NCI-H2196 treated with DMSO at 0.1 percent for 48 hours (cell line): ENCODE measurements around the gene MMP24.

Experiments
- DNase-seq: peaks from one replicate; lab custom pipeline; 2025; ENCODE audit not compliant: unreplicated experiment; lab: John Stamatoyannopoulos, UW

MMP24 gene

DNA sequence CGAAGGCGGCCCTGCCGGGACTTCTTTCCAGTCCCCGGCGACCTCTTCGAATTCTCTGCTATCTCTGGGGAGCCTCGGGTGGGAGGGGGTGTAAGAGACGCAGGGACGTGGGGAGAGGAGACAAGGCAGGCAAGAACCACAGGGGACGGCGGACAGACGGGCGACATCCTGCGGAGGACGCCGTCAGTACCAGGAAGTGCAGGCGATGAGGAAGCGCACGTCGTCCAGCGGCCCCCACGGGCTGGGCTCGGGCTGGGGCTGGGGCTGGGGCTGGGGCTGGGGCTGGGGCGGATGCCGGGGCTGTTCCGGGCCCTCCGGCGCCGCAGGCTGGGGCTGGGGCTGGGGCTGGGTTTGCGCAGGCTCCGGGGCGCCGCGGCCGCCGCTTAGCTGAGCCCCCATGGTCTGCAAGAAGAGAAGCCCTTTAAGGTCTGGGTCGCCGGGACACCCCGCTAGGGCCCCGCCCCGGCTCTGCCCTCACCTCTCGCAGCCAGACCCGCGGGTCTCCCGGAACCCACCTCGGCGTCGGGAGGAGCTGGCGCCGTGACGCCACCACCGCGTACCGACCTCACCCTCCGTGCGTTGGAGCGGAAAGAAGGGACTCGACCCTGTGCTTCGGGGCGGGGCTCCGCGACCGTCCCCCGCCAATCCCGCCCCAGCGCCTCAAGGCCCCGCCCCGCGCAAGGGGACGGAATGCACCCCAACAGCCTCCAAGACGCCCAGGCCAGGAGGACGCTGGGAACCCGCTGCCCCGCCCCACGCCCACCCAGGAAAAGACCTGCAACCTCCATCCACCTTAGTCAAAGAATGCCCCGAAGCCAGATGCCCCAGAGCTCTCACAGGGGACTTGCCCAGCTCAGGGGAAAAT, 51.3 kb downstream of the MMP24 start, which contains the start of gene MMP24OS:
MMP24OS (minus strand) TSS at position 592 of the 865 bp plus-strand sequence; CDS start at position 399, 193 bp downstream.
- peak; percentile 84 for DNase-seq

DNA sequence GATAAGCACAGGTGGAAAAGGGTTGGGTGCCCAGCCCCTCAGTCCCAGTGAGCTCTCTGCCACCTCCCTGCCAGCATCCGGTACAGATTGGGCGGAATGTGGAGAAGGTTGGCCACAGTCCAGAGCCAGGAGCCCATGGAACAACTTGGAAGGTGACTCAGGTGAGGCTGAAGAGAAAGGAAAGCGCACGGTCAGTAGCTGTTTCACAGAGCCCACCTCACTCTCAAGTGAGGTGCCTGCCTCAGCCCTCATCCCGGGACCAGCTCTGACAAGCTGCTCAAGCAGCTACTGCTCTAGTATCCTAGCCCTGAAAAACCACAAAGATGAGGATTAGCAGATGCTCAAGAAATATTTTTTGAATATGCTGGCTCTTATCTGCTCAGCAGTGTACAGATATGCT, 52.5 kb downstream of the MMP24 start:
- no peak for DNase-seq

DNA sequence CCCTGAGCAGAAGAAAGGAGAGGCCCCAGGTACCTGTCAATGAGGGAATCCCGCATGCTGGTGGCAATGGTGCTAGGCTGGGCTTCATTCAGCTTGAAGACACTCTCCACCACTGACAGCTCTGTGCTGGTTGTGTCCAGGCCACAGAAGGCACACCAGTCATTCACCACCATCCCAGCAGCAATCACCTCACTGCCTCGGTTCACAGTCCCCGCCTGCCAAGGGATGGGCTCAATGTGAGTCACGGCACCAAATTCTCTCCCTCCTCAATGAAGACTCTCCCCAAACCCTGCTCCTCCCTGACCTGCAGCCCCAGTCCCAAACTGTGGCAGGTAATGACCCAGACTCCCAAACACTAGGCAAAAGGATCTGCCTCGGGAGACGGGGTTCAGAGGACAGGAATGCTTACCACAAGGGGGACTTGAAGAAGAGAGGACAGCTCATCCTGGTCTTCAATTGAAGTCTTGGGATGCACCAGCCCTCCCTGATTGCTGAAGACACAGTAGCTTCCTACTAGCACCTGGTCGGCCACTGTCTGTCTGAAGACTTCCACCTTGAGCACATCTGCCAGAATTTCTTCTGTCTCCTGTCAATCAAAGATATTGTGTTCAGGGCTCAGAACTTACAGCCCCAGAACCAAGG, 53.2 kb downstream of the MMP24 start:
- DNase-seq: no peak

DNA sequence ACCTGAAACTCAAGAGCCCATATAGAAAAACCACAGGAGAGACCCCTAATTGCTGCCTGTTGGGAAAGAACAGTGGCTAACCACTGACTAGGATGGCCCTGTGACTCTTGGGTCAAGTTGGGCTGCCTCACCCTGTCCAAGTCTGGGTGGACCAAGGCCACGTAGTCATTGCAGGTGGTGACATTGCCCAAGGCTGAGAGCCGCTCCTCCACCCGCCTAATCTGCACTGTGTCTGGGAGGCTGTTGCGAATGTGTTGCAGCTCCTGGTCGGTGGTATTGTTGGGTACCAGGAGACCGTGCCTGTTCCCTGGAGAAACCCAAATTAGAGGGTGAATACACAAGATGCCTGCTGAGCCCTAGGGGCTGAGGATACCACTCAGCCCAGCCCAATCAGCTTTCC, 54.0 kb downstream of the MMP24 start:
- no peak for DNase-seq

DNA sequence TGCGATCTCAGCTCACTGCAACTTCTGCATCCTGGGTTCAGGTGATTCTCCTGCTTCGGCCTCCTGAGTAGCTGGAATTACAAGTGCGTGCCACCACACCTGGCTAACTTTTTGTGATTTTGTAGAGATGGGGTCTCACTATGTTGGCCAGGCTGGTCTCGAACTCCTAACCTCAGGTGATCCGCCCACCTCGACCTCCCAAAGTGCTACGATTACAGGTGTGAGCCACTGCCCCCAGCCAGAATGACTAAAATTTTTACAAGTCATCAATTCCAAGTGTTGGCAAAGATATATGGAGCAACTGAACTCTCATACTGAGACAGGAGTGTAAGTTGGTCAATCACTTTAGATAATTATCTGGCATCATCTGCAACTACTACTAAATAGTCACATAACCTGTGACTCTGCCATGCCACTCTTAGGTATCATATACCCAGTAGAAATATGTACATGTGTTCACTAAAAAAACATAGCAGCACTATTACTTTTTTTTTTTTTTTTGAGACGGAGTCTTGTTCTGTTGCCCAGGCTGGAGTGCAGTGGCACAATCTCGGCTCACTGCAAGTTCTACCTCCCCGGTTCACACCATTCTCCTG, 55.1 kb downstream of the MMP24 start:
- DNase-seq: no peak

DNA sequence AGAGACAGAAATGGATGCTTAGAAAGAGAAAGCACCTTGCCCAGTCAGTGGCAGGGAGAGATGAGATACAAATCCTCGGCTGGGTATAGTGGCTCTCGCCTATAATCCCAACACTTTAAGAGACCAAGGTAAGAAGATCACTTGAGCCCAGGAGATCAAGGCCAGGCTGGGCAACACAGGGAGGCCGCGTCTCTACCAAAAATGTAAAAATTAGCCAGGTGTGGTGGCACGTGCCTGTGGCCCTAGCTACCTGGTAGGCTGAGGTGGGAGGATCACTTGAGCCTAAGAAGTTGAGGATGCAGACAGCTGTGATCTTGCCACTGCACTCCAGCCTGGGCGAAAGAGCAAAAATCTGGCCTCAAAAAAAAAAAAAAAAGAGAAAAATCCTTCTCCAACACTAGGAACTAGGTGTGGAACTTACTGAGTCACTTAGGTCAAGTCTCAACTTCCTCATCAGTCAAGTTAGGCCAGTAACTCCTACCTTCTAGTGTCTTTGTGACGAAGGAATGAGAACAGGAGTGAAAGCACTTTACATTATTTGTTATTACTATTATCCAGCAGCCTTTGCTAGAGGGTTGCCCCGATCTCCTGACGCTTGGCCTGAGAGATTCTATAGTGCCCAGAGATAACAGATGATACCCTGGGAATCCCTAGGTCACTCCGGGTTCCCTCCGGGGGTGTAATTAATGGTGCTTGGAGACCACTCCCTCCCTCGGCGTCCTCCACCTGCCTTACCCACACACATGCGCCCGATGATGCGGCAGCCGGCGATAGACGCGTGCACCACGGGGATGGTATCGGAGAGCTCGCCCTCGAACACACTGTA, 57.2 kb downstream of the MMP24 start:
- no peak for DNase-seq

DNA sequence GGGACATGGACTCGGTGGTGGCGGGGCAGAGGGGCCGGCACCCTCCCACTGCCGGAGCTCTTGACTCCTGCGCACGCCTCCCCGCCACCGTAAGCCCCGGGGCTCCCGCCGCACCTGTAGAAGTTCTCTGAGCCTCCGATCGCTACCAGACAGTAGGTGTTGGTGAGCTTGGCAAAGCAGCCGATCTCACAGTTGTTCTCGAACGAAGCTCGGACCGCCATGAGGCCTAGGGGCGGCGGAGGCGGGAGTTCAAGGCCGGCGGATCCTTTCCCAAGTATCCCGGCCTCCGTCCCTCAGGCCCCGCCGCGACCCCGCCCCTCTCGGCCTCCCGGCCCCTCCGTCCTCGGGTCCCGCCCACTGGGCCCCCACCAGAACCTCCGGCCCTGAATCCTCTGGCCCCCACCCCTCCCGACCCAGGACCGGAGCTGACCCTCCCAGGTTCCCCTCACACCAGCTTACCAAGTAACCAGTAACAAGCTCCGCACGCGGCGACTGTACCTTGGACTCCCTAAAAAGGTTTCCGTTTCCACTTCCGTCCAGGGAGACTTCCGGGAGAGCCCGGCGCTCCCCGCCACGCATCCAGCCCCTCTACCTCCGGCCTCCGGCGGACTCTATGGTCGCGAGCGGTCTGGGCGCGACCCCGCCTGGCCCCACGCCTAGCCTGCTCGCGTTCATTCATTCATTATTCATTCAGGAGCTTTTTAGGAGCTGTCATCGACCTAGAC, 57.9 kb downstream of the MMP24 start, which contains the start of gene EIF6:
EIF6 (minus strand) TSS at position 506 of the 725 bp plus-strand sequence; CDS start at position 221, 285 bp downstream.
- peak; percentile 83 for DNase-seq

DNA sequence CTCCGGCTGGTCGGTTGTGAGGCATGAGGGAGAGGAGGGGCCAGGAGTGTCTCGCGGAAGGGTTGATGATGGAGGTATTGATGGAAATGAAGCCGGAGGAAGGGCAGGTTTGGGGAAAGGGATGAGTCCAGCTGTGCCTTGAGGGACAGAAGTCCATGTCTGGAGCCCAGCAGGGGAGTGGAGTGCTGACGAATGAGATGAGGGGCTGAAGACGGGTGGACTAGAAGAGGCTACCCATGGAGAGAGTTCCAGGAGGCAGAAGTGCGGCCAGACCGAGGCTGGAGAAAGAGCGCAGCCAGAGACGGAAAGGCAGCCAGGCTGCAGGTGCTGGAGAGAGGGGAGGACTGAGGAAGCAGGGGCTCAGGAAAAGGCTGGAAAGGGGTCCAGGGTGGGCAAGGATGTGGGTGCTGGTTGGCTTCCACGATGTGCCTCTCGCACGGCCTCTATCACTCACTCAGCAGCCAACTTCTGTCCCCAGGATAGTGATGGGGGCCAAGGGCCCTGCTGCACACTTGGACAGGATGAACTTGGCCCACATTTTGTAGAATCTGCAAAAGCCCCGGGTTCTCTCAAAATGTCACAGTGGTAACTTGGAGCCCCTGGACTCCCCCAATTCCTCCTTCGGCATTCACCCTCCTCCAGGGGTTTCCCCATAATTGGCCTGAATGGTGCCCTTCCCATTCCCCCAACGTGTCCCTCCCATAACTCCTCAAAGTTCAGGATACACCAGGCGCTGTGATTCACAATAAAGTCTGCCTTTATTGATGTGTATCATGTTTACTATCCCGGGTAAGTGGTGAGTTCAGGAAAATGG, 58.7 kb downstream of the MMP24 start:
- DNase-seq: no peak

DNA sequence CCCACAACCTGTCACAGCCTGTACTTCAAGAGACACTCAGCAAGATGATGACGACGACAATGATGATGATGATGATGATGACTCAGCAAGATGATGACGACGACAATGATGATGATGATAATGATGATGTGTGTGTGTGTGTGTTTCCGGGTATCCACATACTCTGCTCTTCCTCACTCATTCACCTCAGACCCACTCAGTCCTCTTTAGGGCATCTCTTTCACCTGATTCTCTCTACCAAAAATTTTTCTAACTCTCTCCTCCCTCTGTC, 59.3 kb downstream of the MMP24 start:
- no peak for DNase-seq

DNA sequence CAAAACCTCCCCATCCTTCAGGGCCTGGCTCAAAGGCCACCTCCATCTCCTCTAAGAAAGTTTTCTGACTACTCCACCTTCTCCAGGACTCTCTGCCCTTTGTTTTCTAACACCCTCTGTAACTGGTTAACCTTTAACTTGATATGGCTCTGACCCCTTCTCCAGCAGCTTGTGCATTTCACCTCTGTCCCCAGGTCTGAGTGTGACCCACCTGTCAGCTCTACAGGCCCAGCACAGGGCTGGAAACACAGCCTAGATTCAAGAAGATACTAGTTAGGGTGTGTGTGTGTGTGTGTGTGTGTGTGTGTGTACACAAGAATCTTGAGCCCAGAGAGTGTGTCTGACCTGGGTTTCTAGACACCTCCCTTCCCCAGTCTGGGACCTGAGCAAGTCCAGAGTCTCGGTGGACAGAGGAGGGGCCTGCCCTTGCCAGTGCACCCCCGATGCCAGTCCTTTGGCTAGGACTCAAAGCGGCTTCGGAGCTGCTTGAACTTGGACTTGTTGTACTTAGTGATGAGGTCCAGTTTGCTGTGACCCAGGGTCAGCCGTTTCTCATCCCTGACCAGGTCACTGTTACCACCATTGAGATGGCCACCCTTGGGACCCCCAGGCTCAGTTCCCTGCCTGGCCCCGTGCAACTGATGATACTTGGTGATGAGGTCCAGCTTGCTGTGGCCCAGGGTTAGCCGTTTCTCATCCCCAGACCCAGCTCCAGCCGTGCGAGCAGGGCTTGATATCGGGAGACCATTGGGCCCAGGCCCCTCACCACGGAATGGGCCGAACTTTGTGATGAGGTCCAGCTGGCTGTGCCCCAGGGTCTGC, 59.8 kb downstream of the MMP24 start:
- DNase-seq: no peak

DNA sequence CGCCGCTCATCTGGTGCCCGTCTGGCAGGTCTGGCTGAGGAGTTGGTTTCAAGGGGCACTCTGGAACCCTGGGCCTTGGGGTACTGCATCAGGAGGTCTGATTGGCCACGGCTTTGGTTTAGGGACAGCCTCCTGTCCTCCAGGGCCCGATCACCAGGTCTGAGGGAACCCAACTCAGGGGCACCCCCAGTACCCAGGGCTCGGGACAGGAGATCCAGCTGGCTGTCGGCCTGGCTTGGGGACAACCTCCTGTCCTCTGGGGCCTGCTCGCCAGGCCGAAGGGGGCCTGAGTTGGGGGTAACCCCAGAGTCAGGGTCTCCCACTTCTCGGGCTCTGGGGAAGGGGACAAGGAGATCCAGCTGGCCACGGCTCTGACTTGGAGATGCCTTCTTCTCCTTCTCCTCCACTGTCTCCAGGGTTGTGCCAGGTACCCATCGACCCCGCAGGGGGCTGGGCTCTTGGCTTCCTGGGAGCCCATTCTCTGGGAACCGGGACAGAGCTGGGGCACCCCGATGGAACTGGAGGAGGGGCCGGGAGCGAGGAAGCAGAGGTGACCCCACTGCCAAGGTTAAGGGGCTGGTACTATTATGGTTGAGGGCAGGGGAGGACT, 60.5 kb downstream of the MMP24 start:
- no peak for DNase-seq

DNA sequence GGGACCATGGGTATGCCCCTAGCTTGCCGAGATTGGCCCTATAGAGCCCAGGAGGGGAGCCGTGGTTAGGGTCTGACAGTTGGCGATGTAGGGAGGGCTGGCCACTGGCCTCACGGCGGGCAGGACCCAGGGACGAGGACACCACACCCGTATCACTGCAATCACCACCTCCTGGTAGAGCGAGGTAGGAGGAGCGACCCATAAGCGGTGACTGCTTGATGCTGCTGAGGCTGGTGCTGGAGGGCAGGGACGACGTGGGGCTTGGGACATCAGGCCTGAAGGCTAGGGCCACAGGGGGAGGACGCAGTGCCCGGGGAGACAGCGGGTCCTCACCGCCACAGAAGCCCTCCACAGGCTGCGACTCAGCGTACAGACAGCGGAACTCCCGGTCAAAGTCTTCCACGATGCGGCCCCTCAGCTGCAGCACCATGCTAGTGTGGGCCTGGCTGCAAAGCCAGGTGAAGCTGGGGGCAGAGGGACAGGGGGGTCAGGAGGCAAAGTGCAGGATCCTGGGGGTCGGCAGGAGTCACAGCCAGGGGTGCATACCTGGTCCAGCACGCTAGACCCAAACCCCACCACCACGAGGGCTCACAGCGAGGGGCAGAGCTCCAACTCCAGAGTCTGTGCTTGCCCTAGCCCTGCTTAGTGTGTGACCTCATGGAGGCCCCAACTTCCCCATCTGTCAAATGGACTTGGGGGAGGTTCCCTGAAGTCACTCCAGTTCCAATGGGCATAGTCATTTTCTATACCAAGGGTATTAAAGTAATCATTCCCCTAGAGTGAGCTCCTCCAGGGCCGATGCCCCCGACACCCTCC, 61.2 kb downstream of the MMP24 start:
- no peak for DNase-seq

DNA sequence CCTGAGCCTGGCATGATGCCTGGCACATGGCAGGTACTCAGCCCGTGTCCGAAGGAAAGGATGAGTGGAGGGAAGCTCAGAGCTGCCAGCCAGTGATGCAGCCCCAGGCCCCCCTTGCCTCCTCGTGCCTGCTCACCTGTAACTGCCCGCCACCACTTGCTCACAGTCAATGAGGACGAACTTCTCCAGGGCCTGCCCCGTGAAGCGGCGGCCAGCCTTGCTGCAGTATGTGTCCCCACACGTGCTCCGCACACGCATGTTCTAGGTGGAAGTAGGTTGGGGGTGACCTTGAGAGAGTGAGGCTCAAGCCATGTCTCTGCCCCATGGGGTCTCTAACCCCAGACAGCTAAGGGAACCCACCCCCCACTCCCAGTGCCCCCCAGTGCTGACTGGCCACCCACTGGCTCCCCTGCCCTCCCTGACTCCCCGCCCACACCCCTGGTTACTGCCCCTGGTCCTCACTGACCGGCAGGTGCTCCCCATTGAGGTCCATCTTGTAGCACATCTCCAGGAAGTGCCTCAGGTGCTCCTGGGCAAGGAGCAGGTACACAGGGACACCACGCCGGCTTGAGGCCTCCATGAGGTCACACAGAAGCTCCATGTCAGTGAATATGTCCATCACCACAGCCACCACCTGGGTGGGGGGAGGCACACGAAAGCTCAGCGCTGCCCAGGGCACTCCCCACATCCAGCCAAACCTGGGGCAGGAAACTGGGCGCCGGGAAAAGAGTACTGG, 62.0 kb downstream of the MMP24 start:
- DNase-seq: no peak

DNA sequence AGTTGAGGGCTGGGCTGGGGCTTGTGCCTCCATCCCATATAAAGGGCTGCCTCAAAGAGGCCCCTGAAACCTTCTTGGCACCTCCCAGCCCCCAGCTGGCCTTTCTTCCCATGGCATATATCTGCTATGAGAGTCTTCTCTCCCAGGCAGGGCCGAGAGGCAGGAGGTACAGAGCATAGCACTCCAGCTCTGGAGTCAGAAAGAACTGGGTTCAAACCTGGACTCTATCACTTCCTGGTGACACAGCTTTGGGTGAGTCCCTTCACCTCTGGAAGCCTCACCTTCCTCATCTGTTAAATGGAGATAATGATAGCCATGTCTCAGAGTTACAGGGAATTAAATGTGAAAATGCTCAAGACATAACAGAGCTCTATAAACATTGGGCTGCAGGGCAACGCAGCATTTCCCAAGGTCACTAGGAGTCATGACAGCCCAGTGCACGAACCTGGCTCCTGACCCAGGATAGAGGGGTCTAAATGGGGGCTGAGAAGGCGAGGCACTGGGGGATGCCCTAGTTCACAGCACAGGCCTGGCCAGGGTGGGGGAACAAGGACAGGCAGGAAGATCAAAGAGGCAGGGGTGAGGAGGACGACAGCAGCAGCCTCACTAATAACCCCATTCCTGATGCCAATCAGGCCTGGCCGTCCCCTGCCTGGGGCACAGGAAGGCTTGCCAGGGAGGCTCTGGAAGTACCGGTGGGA, 63.8 kb downstream of the MMP24 start:
- no peak for DNase-seq

DNA sequence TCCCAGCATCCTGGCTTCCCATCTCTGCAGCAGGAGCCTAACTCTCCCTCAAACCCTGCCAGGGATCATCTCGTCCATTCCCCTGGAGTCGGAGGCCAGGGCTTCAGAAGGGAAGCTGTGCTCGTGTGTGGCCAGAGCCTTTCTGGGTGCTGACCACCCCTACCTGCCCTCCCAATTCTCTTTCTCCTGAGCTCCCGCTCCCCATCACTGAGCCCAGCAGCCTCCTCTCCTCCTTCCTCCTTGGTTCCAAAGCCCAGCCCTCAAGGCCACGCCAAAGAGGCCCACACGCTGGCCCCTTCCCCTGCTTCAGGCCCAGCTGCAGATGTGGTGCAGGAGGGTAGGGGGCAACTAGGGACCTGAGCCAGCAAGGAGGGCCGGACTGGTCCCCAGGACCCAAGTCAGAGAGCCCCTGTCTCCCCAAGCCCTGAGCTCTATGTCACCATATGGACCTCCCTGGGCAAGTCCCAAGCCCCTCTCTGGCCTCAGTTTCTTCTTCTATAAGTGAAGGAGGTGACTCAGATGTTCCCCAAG, 64.5 kb downstream of the MMP24 start:
- DNase-seq: no peak
